Activated CD4-positive, alpha-beta T cell treated with anti-CD3 and anti-CD28 coated beads, Interleukin-2, Interleukin-4, amounts not matched to agents 100 ng/mL and 50 ng/mL, durations not matched to agents 16 hours and 8 hours (primary cell): ENCODE measurements around the gene CCL25.

ENCODE experiments used
- DNase-seq: peaks from one replicate; pipeline ENCODE4 v3.0.0-alpha.2; 2020; ENCODE audit warnings: low spot score

The CCL25 gene

GRCh38 chr19:8109890-8110662 lies 57.5 kb downstream of the CCL25 start:
- DNase-seq, result no peak

GRCh38 chr19:8110931-8111330 lies 58.4 kb downstream of the CCL25 start:
- no peak for DNase-seq

GRCh38 chr19:8111376-8111775 lies 58.8 kb downstream of the CCL25 start:
- no peak for DNase-seq
